Vagina (tissue), 2 donors: ENCODE data around the gene NR1H4. TPM values are rescaled to one million over a fixed set of nuclear protein-coding genes. Genes with fewer than 3 reads are reported as not detected.
"Not testable (repeated sequence)": the region's sequence is repeated elsewhere in the genome, so short reads cannot be mapped to it uniquely, and the experiment has no call there.

Source experiments
- DNase-seq, 2 donors: peaks; one replicate each; pipeline ENCODE4 v3.0.0-alpha.2; 2017; ENCODE audit errors: extremely low spot score in 2 of 2
- H3K27ac ChIP-seq: fragments of 200-600 bp; sonication (generic); one replicate; pipeline ENCODE4 v1.5.1; 2019
- H3K27me3 ChIP-seq: fragments of 200-600 bp; sonication (generic); one replicate; pipeline ENCODE4 v1.5.1; 2019
- H3K36me3 ChIP-seq, 2 donors: fragments of 200-600 bp; sonication (generic); one replicate each; pipeline ENCODE4 v1.5.1; 2017 to 2019
- H3K4me1 ChIP-seq: fragments of 200-600 bp; sonication (generic); one replicate; pipeline ENCODE4 v1.5.1; 2019
- H3K4me3 ChIP-seq, 2 donors: fragments of 200-600 bp; sonication (generic); 1 replicate in 1 of 2; 2 replicates in 1 of 2; pipeline ENCODE4 v1.5.1; 2016 to 2019
- H3K9me3 ChIP-seq: fragments of 200-600 bp; sonication (generic); one replicate; pipeline ENCODE4 v1.5.1; 2019
- POLR2A ChIP-seq, 2 donors: fragments of 450-650 bp; IDR thresholded peaks; one replicate each; pipeline ENCODE4 v1.6.1; 2017; ENCODE audit warnings: antibody characterized with exemption in 2 of 2, mild to moderate bottlenecking in 2 of 2, moderate library complexity in 2 of 2
- POLR2AphosphoS5 ChIP-seq, 2 donors: sonication (generic); formaldehyde crosslinking; IDR thresholded peaks; one replicate each; pipeline ENCODE4 v1.9.0; 2017; ENCODE audit warnings: antibody characterized with exemption in 2 of 2, mild to moderate bottlenecking in 2 of 2, low read depth in 1 of 2; ENCODE audit not compliant: insufficient read depth in 1 of 2
- intact Hi-C: fragments of 100-400 bp; cut with DNase I; formaldehyde crosslinking; loops from one replicate; pipeline ENCODE4 v1.15.1; 2023
- total RNA-seq: library from RNA; depleted of rRNA; stranded (reverse); fragments of >200 nt; gene quantifications from one replicate; pipeline ENCODE4 v1.2.3, GENCODE V29; 2016
- TF ChIP-seq, protein P1 (sequence below), 3 experiments: fragments of 450-650 bp in 2 of 3; fragments of 200-600 bp in 1 of 3; sonication (generic) in 1 of 3; IDR thresholded peaks; one replicate each; pipeline ENCODE4 v1.5.1; 2017 to 2019; ENCODE audit warnings: antibody characterized with exemption in 3 of 3, mild to moderate bottlenecking in 2 of 3, moderate library complexity in 2 of 3

NR1H4 gene
- total RNA-seq, 1 donor from 2014 or later, result not detected

DNA sequence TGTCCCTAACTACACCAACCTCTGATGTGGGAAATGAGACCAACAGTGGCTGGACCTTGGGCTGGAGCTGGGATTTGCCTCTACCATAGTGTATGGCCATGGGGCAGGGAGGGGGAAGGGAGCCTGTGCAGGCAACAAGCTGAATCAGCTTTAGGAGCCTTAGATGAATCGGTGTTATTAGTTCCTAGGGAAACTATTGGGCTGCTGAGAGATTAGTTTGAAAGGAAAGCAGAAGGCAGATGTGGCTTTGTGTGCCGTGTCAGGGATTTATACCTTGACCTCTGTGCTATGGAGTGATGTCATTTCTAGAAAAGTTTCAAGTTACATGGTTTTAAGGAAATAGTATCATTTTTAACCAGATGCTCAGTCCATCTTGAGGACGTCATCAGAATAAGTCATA is 80.3 kb downstream of the NR1H4 start:
- Histone ChIP-seq H3K4me1 (peaks cover 5% of the 10 kb centered on the region), H3K9me3 (no peaks in the 10 kb centered on the region), H3K27ac (no peak overlapping the region), H3K36me3 (no peaks in the 10 kb centered on the region), H3K4me3 (no peak overlapping the region), H3K27me3 (no peaks in the 10 kb centered on the region)
- DNase-seq, result no peak
- TF ChIP-seq, protein P1, sequence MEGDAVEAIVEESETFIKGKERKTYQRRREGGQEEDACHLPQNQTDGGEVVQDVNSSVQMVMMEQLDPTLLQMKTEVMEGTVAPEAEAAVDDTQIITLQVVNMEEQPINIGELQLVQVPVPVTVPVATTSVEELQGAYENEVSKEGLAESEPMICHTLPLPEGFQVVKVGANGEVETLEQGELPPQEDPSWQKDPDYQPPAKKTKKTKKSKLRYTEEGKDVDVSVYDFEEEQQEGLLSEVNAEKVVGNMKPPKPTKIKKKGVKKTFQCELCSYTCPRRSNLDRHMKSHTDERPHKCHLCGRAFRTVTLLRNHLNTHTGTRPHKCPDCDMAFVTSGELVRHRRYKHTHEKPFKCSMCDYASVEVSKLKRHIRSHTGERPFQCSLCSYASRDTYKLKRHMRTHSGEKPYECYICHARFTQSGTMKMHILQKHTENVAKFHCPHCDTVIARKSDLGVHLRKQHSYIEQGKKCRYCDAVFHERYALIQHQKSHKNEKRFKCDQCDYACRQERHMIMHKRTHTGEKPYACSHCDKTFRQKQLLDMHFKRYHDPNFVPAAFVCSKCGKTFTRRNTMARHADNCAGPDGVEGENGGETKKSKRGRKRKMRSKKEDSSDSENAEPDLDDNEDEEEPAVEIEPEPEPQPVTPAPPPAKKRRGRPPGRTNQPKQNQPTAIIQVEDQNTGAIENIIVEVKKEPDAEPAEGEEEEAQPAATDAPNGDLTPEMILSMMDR (IDR thresholded peaks at IDR 0.05), result no peak
- no peak for TF ChIP-seq POLR2A (IDR thresholded peaks at IDR 0.05)
- TF ChIP-seq POLR2AphosphoS5 (IDR thresholded peaks at IDR 0.05; ENCODE audit: insufficient read depth in 1 of 2, low read depth in 1 of 2), result no peak
- intact Hi-C loops, result loop anchor here (10.0 kb wide), 1 partner anchor 199 kb away; the partner anchor contains the start of gene SLC17A8

DNA sequence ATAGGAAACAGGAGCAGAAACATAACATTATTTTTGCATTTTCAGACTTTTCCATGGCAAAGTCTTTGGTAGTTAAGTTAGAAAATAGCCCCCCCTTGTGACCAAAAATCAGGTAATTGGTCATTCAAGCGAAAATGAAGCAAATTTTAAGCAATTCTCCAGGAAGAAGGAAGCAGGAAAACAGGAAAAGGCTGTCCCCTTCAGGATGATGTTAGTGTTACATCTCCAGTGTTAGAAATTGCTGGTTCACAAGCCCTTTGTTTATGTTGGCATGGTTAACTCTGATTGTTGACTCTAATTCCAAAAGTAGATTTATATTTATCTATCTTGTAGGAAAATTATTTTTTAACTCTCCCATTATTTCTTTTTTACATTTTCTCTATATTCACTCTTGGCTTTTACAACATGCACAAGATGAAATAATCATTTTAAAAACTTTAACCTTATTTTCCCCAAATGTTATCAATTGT is 81.0 kb downstream of the NR1H4 start:
- intact Hi-C loops, result loop anchor here (10.0 kb wide), 1 partner anchor 200 kb away; the partner anchor contains the start of gene SLC17A8
- no peak for DNase-seq

DNA sequence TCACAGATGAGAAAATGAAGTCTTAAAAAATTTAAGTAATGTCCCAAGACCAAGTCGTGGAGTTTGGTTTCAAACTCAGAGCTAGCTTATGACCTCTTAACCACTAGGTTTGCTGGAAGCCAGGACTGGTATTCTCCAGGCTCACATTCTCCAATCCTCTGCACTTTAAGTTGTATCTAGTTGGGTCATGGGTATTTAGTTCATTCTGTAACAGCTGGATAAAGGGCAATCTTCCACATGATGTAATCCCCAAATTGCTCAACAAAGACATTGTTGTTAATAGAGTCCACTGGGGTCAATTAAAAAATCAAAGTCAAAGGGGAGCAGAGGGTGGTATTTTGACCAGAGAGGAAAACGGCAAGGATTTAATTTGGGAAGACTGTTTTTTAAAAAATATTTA is 82.1 kb downstream of the NR1H4 start:
- H3K9me3 ChIP-seq, result no peaks in the 10 kb centered on the region
- H3K27ac ChIP-seq, result no peak overlapping the region
- H3K27me3 ChIP-seq, result no peaks in the 10 kb centered on the region
- no peak overlapping the region for H3K4me3 ChIP-seq
- no peak for TF ChIP-seq POLR2AphosphoS5 (IDR thresholded peaks at IDR 0.05; ENCODE audit: insufficient read depth in 1 of 2, low read depth in 1 of 2)
- TF ChIP-seq, protein P1 (IDR thresholded peaks at IDR 0.05), result no peak
- peaks cover 5% of the 10 kb centered on the region for H3K4me1 ChIP-seq
- intact Hi-C loops, result loop anchor here (10.0 kb wide), 1 partner anchor 201 kb away; the partner anchor contains the start of gene SLC17A8
- no peak for DNase-seq
- H3K36me3 ChIP-seq, result no peaks in the 10 kb centered on the region

More for the DNA sequence above, 81.0 kb downstream of the NR1H4 start:
- TF ChIP-seq POLR2AphosphoS5 (IDR thresholded peaks at IDR 0.05; ENCODE audit: insufficient read depth in 1 of 2, low read depth in 1 of 2) (peak in 1 of 2 donors; percentile 53), POLR2A (IDR thresholded peaks at IDR 0.05) (no peak)
- TF ChIP-seq, protein P1 (IDR thresholded peaks at IDR 0.05), result peak; percentile 46 to 81 (median 54)
- Histone ChIP-seq H3K27ac (no peak overlapping the region), H3K4me3 (no peak overlapping the region), H3K9me3 (no peaks in the 10 kb centered on the region), H3K27me3 (no peaks in the 10 kb centered on the region), H3K4me1 (peaks cover 5% of the 10 kb centered on the region), H3K36me3 (no peaks in the 10 kb centered on the region)

DNA sequence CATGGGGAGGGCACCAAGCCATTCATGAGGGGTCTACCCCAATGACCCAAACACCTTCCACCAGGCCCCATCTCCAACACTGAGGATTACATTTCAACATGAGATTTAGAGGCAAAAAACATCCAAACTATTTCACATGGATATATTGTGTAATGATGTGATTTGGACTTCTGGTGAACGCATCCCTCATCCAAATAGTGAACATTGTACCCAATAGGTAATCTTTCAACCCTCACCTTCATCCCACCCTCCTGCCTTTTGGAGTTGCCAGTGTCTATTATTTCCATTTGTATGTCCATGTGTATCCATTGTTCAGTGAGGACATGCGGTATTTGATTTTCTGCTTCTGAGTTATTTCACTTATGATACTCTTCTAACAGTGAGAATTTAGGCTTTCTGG is 83.7 kb downstream of the NR1H4 start:
- intact Hi-C loops, result loop anchor here (10.0 kb wide), 1 partner anchor 203 kb away; the partner anchor contains the start of gene SLC17A8
- Histone ChIP-seq H3K27me3 (no peaks in the 10 kb centered on the region), H3K9me3 (no peaks in the 10 kb centered on the region), H3K4me3 (no peak overlapping the region), H3K36me3 (no peaks in the 10 kb centered on the region), H3K4me1 (peaks cover 5% of the 10 kb centered on the region), H3K27ac (no peak overlapping the region)
- TF ChIP-seq, protein P1 (IDR thresholded peaks at IDR 0.05), result no peak
- TF ChIP-seq POLR2A (IDR thresholded peaks at IDR 0.05), result no peak
- no peak for TF ChIP-seq POLR2AphosphoS5 (IDR thresholded peaks at IDR 0.05; ENCODE audit: insufficient read depth in 1 of 2, low read depth in 1 of 2)
- no peak for DNase-seq

DNA sequence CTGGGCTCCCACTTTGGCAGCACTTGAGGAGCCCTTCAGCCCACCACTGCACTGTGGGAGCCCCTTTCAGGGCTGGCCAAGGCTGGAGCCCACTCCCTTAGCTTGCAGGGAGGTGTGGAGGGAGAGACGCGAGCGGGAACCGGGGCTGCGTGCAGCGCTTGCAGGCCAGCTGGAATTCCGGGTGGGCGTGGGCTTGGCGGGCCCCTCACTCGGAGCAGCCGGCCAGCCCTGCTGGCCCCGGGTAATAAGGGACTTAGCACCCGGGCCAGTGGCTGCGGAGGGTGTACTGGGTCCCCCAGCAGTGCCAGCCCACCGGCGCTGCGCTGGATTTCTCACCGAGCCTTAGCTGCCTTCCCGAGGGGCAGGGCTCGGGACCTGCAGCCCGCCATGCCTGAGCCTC is 85.6 kb downstream of the NR1H4 start:
- H3K27me3 ChIP-seq, H3K27ac ChIP-seq, H3K9me3 ChIP-seq, H3K4me1 ChIP-seq, DNase-seq, H3K4me3 ChIP-seq, H3K36me3 ChIP-seq: not testable (repeated sequence)
- intact Hi-C loops, result loop anchor here (10.0 kb wide), 1 partner anchor 204 kb away; the partner anchor contains the start of gene SLC17A8
